Fibroblast of lung (primary cell): ENCODE measurements around the gene GRK5. TPM values are rescaled to one million over a fixed set of nuclear protein-coding genes. Genes with fewer than 3 reads are reported as not detected.

Source experiments
- DNase-seq, 2 donors: peaks; one replicate each; pipeline versions ENCODE4 v3.0.0 to v3.0.0-alpha.2; 2010; ENCODE audit warnings: low read depth in 2 of 2
- H2AFZ ChIP-seq: 2 replicates; pipeline ENCODE4 v1.5.1; 2012; ENCODE audit warnings: low read length, control low read depth, inconsistent platforms
- H3K27ac ChIP-seq: 2 replicates; pipeline ENCODE4 v1.5.1; 2011; ENCODE audit warnings: low read length, control low read depth; ENCODE audit not compliant: insufficient read depth
- H3K27me3 ChIP-seq: 2 replicates; pipeline ENCODE4 v1.5.1; 2011; ENCODE audit warnings: mild to moderate bottlenecking, low read length; ENCODE audit not compliant: control insufficient read depth, insufficient read depth
- H3K36me3 ChIP-seq: 2 replicates; pipeline ENCODE4 v1.5.1; 2011; ENCODE audit warnings: low read length; ENCODE audit not compliant: control insufficient read depth, insufficient read depth
- H3K4me1 ChIP-seq: 2 replicates; pipeline ENCODE4 v1.5.1; 2011; ENCODE audit warnings: low read length; ENCODE audit not compliant: control insufficient read depth, insufficient read depth; ENCODE audit errors: extremely low read depth
- H3K4me2 ChIP-seq: 2 replicates; pipeline ENCODE4 v1.5.1; 2011; ENCODE audit warnings: low read length, control low read depth; ENCODE audit not compliant: insufficient read depth; ENCODE audit errors: extremely low read depth
- H3K4me3 ChIP-seq, 4 experiments: fragments of 200-600 bp in 1 of 4; sonication (generic) in 1 of 4; replicated peaks in 1 of 4; 2 replicates each; pipeline ENCODE4 v1.5.1; 2011 to 2016; ENCODE audit warnings: low read length in 4 of 4, low read depth in 3 of 4, mild to moderate bottlenecking in 3 of 4, control low read depth in 2 of 4, inconsistent platforms in 1 of 4, mixed read lengths in 1 of 4; ENCODE audit not compliant: insufficient read depth in 1 of 4; ENCODE audit errors: control extremely low read depth in 1 of 4
- H3K79me2 ChIP-seq: 2 replicates; pipeline ENCODE4 v1.5.1; 2012; ENCODE audit warnings: mild to moderate bottlenecking, low read length, inconsistent platforms; ENCODE audit not compliant: control insufficient read depth, insufficient read depth
- H3K9ac ChIP-seq: 2 replicates; pipeline ENCODE4 v1.5.1; 2011; ENCODE audit warnings: mild to moderate bottlenecking, low read length, control low read depth; ENCODE audit not compliant: insufficient read depth
- H3K9me3 ChIP-seq: 2 replicates; pipeline ENCODE4 v1.5.1; 2012; ENCODE audit warnings: low read depth, low read length; ENCODE audit not compliant: control insufficient read depth, insufficient read depth
- H4K20me1 ChIP-seq: 2 replicates; pipeline ENCODE4 v1.5.1; 2011; ENCODE audit warnings: low read length; ENCODE audit not compliant: control insufficient read depth, insufficient read depth; ENCODE audit errors: extremely low read depth
- EZH2 ChIP-seq: IDR thresholded peaks from 2 replicates; pipeline ENCODE4 v1.5.1; 2012; ENCODE audit warnings: low read length, control low read depth, mild to moderate bottlenecking; ENCODE audit errors: missing control alignments
- polyA plus RNA-seq, 2 donors: library from polyadenylated mRNA; depleted of rRNA in 1 of 2; stranded (reverse) in 1 of 2; unstranded in 1 of 2; fragments of >200 nt; gene quantifications; 2 replicates each; pipeline ENCODE4 v1.2.1, GENCODE V29; 2011 to 2012; ENCODE audit warnings: missing spikeins in 1 of 2
- total RNA-seq: library from RNA; depleted of rRNA; stranded (reverse); fragments of >200 nt; gene quantifications from 2 replicates; pipeline ENCODE4 v1.2.1, GENCODE V29; 2014
- TF ChIP-seq, protein P1 (sequence below), 2 donors: IDR thresholded peaks in 1 of 2; conservative IDR thresholded peaks in 1 of 2; 1 replicate in 1 of 2; 2 replicates in 1 of 2; pipeline ENCODE4 v1.5.1; 2011 to 2012; ENCODE audit warnings: low read length in 2 of 2, control low read depth in 1 of 2, inconsistent platforms in 1 of 2, low read depth in 1 of 2, mild to moderate bottlenecking in 1 of 2

Gene GRK5
- total and polyA plus RNA-seq, 2 donors (not counting 1 experiment from before 2014, with no cell fraction given), result 24.1 to 90.3 TPM

GRCh38 chr10:119335671-119336353 lies 128.4 kb downstream of the GRK5 start:
- H3K4me1 ChIP-seq, result peaks cover 29% of the 10 kb centered on the region
- no peak overlapping the region for H2AFZ ChIP-seq
- H3K4me2 ChIP-seq, result no peak overlapping the region
- peak overlapping the region; percentile 45 for H3K9ac ChIP-seq
- H3K79me2 ChIP-seq, result peaks cover 8% of the 10 kb centered on the region
- no peaks in the 10 kb centered on the region for H3K27me3 ChIP-seq
- H3K9me3 ChIP-seq, result no peaks in the 10 kb centered on the region
- H3K36me3 ChIP-seq, result peaks cover 1% of the 10 kb centered on the region
- H4K20me1 ChIP-seq, result no peaks in the 10 kb centered on the region
- no peak for TF ChIP-seq EZH2
- TF ChIP-seq, protein P1, sequence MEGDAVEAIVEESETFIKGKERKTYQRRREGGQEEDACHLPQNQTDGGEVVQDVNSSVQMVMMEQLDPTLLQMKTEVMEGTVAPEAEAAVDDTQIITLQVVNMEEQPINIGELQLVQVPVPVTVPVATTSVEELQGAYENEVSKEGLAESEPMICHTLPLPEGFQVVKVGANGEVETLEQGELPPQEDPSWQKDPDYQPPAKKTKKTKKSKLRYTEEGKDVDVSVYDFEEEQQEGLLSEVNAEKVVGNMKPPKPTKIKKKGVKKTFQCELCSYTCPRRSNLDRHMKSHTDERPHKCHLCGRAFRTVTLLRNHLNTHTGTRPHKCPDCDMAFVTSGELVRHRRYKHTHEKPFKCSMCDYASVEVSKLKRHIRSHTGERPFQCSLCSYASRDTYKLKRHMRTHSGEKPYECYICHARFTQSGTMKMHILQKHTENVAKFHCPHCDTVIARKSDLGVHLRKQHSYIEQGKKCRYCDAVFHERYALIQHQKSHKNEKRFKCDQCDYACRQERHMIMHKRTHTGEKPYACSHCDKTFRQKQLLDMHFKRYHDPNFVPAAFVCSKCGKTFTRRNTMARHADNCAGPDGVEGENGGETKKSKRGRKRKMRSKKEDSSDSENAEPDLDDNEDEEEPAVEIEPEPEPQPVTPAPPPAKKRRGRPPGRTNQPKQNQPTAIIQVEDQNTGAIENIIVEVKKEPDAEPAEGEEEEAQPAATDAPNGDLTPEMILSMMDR (conservative IDR thresholded peaks at IDR 0.05 in 1 of 2, IDR thresholded peaks at IDR 0.05 in 1 of 2; ENCODE audit: low read depth in 1 of 2, low read length in 2 of 2), result no peak
- DNase-seq, result peak; percentile 61 to 78
- no peak overlapping the region for H3K4me3 ChIP-seq
- peak overlapping the region; percentile 64 for H3K27ac ChIP-seq

GRCh38 chr10:119336599-119336998 lies 129.2 kb downstream of the GRK5 start:
- no peak overlapping the region for H3K9ac ChIP-seq
- no peaks in the 10 kb centered on the region for H3K27me3 ChIP-seq
- H3K4me3 ChIP-seq, result no peak overlapping the region
- no peak for DNase-seq
- peaks cover 1% of the 10 kb centered on the region for H3K36me3 ChIP-seq
- no peak overlapping the region for H2AFZ ChIP-seq
- TF ChIP-seq, protein P1 (conservative IDR thresholded peaks at IDR 0.05 in 1 of 2, IDR thresholded peaks at IDR 0.05 in 1 of 2; ENCODE audit: low read depth in 1 of 2, low read length in 2 of 2), result no peak
- no peak for TF ChIP-seq EZH2
- H3K27ac ChIP-seq, result peak overlapping the region; percentile 64
- no peak overlapping the region for H3K4me2 ChIP-seq
- no peaks in the 10 kb centered on the region for H3K9me3 ChIP-seq
- peaks cover 8% of the 10 kb centered on the region for H3K79me2 ChIP-seq
- no peaks in the 10 kb centered on the region for H4K20me1 ChIP-seq
- H3K4me1 ChIP-seq, result peaks cover 35% of the 10 kb centered on the region

DNA sequence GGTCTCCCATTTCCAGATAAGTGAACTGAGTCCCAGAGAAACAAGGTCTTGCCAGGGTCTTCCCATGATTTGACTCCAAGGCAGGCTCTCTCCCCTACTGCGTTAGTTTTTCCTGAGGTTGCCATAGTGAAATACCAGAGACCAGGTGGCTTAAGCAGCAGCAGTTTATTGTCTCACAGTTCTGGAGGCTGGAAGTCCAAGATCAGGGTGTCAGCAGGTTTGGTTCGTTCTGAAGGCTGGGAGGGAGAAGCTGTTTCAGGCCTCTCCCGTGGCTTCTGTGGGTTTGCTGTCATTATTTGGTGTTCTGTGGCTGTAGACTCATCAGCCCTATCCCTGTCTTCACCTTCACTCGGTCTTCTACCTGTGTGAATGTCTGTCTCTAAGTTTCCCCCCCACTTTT lies 129.9 kb downstream of the GRK5 start:
- H3K9me3 ChIP-seq, result no peaks in the 10 kb centered on the region
- H4K20me1 ChIP-seq, result no peaks in the 10 kb centered on the region
- H2AFZ ChIP-seq, result no peak overlapping the region
- H3K4me2 ChIP-seq, result no peak overlapping the region
- H3K4me1 ChIP-seq, result peaks cover 41% of the 10 kb centered on the region
- no peak for TF ChIP-seq EZH2
- TF ChIP-seq, protein P1 (conservative IDR thresholded peaks at IDR 0.05 in 1 of 2, IDR thresholded peaks at IDR 0.05 in 1 of 2; ENCODE audit: low read depth in 1 of 2, low read length in 2 of 2), result no peak
- no peak overlapping the region for H3K4me3 ChIP-seq
- no peak overlapping the region for H3K9ac ChIP-seq
- no peak for DNase-seq
- H3K36me3 ChIP-seq, result peaks cover 1% of the 10 kb centered on the region
- peak overlapping the region; percentile 73 for H3K27ac ChIP-seq
- H3K27me3 ChIP-seq, result no peaks in the 10 kb centered on the region
- peaks cover 8% of the 10 kb centered on the region for H3K79me2 ChIP-seq
